Esophagus muscularis mucosa (tissue), 4 donors: ENCODE data around the gene GJA8.

Experiments used
- CTCF ChIP-seq, 3 experiments: fragments of 200-600 bp in 2 of 3; fragments of 450-650 bp in 1 of 3; sonication (generic) in 2 of 3; IDR thresholded peaks; one replicate each; pipeline ENCODE4 v1.5.1; 2017 to 2019; ENCODE audit warnings: antibody characterized with exemption in 3 of 3, mild to moderate bottlenecking in 2 of 3, moderate library complexity in 1 of 3
- EP300 ChIP-seq: sonication (generic); formaldehyde crosslinking; IDR thresholded peaks from one replicate; pipeline ENCODE4 v1.6.1; 2017; ENCODE audit warnings: antibody characterized with exemption
- POLR2A ChIP-seq: fragments of 450-650 bp; IDR thresholded peaks from one replicate; pipeline ENCODE4 v1.6.1; 2017; ENCODE audit warnings: antibody characterized with exemption, moderate library complexity, mild to moderate bottlenecking, low read depth
- POLR2AphosphoS5 ChIP-seq, 2 donors: sonication (generic); formaldehyde crosslinking; IDR thresholded peaks; one replicate each; pipeline ENCODE4 v1.6.1; 2017; ENCODE audit warnings: antibody characterized with exemption in 2 of 2

DNA sequence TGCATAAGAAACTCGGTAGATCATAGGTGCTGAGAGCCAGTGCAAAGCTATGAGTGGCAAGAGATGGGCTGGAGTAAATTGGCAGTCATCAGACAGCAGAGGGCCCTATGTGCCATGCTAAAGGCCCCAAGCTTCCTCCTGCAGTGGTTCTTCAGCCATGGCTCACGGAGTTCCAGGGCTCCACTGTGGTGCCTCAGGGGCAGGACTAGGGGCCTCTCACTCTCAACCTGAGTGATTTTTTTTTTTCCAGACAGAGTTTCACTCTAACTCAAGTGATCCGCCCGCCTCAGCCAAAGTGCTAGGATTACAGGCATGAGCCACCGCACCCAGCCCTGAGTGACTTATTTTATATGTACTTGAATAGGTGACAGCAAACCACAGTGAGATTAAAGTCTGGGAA is 10.4 kb upstream of the GJA8 start:
- TF ChIP-seq CTCF (IDR thresholded peaks at IDR 0.05) = no peak
- no peak for TF ChIP-seq POLR2A
- TF ChIP-seq EP300 = no peak
- TF ChIP-seq POLR2AphosphoS5 (IDR thresholded peaks at IDR 0.05) = no peak
